CD4-positive, CD25-positive, alpha-beta regulatory T cell (primary cell): Measurements from ENCODE around the gene ZNF215. TPM values are rescaled to one million over a fixed set of nuclear protein-coding genes. Genes with fewer than 3 reads are reported as not detected.
"Not testable (repeated sequence)": the region's sequence is repeated elsewhere in the genome, so short reads cannot be mapped to it uniquely, and the experiment has no call there.

Experiments
- ATAC-seq, 2 donors: fragments of 150-1000 bp; cut with Tn5 transposase; one replicate each; pipeline ENCODE4 v1.10.0; 2021; ENCODE audit warnings: low read depth in 2 of 2, moderate number of reproducible peaks in 2 of 2, moderate library complexity in 1 of 2
- DNase-seq, 3 donors: peaks; one replicate each; pipeline versions ENCODE4 v3.0.0 to v3.0.0-alpha.2; 2012 to 2022; ENCODE audit warnings: mixed read lengths in 1 of 3
- H3K27ac ChIP-seq: one replicate; pipeline ENCODE4 v1.7.0; 2013; ENCODE audit warnings: mild to moderate bottlenecking, low read length; ENCODE audit not compliant: insufficient read depth, poor library complexity, severe bottlenecking
- H3K27me3 ChIP-seq: one replicate; pipeline ENCODE4 v1.7.0; 2013; ENCODE audit warnings: low read length; ENCODE audit not compliant: control insufficient read depth, insufficient read depth
- H3K36me3 ChIP-seq: one replicate; pipeline ENCODE4 v1.7.0; 2013; ENCODE audit warnings: mild to moderate bottlenecking, low read length, moderate library complexity; ENCODE audit not compliant: control insufficient read depth, insufficient read depth
- H3K4me1 ChIP-seq: 2 replicates; pipeline ENCODE4 v1.7.0; 2013; ENCODE audit warnings: mild to moderate bottlenecking, low read length; ENCODE audit not compliant: insufficient read depth, control insufficient read depth, poor library complexity, severe bottlenecking
- H3K4me3 ChIP-seq: one replicate; pipeline ENCODE4 v1.7.0; 2013; ENCODE audit warnings: low read depth, mild to moderate bottlenecking, low read length, moderate library complexity
- H3K9me3 ChIP-seq, 2 experiments: 1 replicate in 1 of 2; 2 replicates in 1 of 2; pipeline ENCODE4 v1.7.0; 2013; ENCODE audit warnings: low read length in 2 of 2, mild to moderate bottlenecking in 1 of 2, moderate library complexity in 1 of 2; ENCODE audit not compliant: control insufficient read depth in 2 of 2
- H3K27ac Mint-ChIP-seq, 3 donors: one replicate each; pipeline ENCODE4 v1.8.0; 2020 to 2022; ENCODE audit warnings: mild to moderate bottlenecking in 3 of 3, mixed read lengths in 3 of 3, moderate library complexity in 2 of 3
- H3K27me3 Mint-ChIP-seq: one replicate; pipeline ENCODE4 v1.8.0; 2022; ENCODE audit warnings: mild to moderate bottlenecking, mixed read lengths
- H3K36me3 Mint-ChIP-seq: one replicate; pipeline ENCODE4 v1.8.0; 2020; ENCODE audit warnings: mixed read lengths
- H3K4me1 Mint-ChIP-seq, 4 donors: one replicate each; pipeline ENCODE4 v1.8.0; 2020 to 2022; ENCODE audit warnings: mixed read lengths in 4 of 4, mild to moderate bottlenecking in 1 of 4
- H3K4me3 Mint-ChIP-seq, 4 donors: one replicate each; pipeline ENCODE4 v1.8.0; 2020 to 2022; ENCODE audit warnings: mild to moderate bottlenecking in 4 of 4, mixed read lengths in 4 of 4, moderate library complexity in 3 of 4
- H3K9me3 Mint-ChIP-seq, 7 donors: one replicate each; pipeline ENCODE4 v1.8.0; 2020 to 2022; ENCODE audit warnings: mixed read lengths in 7 of 7, mild to moderate bottlenecking in 3 of 7, moderate library complexity in 2 of 7
- polyA plus RNA-seq, 4 donors: library from polyadenylated mRNA; unstranded; fragments of 300-500 nt; fragmentation: Illumina TruSeq; gene quantifications; one replicate each; pipeline ENCODE4 v1.2.3, GENCODE V29; 2021
- total RNA-seq: library from RNA; stranded (reverse); gene quantifications from one replicate; pipeline ENCODE4 v1.2.3, GENCODE V29; 2022

Gene ZNF215
- total and polyA plus RNA-seq, 5 donors from 2014 or later: 0.15 to 0.23 TPM; not detected in 3

- no peak for ATAC-seq
- no peak overlapping the region for H3K4me3 Mint-ChIP-seq
- Histone ChIP-seq H3K27me3 (no peaks in the 10 kb centered on the region), H3K36me3 (no peaks in the 10 kb centered on the region), H3K27ac (no peak overlapping the region), H3K4me1 (no peaks in the 10 kb centered on the region), H3K4me3 (no peak overlapping the region), H3K9me3 (no peaks in the 10 kb centered on the region)
- H3K27me3 Mint-ChIP-seq: no peaks in the 10 kb centered on the region
- H3K9me3 Mint-ChIP-seq: no peaks in the 10 kb centered on the region
- H3K36me3 Mint-ChIP-seq: no peaks in the 10 kb centered on the region
- DNase-seq: no peak
- no peaks in the 10 kb centered on the region for H3K4me1 Mint-ChIP-seq
- H3K27ac Mint-ChIP-seq: no peak overlapping the region
Observed at GRCh38 chr11:6943131-6943530, 16.9 kb downstream of the ZNF215 start.

GRCh38 chr11:6954248-6954647 lies 28.0 kb downstream of the ZNF215 start:
- not testable (repeated sequence) for H3K9me3 Mint-ChIP-seq, ATAC-seq, H3K4me1 ChIP-seq, H3K4me1 Mint-ChIP-seq, H3K4me3 Mint-ChIP-seq, H3K27me3 Mint-ChIP-seq, H3K4me3 ChIP-seq, H3K36me3 Mint-ChIP-seq, H3K27ac Mint-ChIP-seq, H3K36me3 ChIP-seq, DNase-seq, H3K9me3 ChIP-seq, H3K27ac ChIP-seq, H3K27me3 ChIP-seq

DNA sequence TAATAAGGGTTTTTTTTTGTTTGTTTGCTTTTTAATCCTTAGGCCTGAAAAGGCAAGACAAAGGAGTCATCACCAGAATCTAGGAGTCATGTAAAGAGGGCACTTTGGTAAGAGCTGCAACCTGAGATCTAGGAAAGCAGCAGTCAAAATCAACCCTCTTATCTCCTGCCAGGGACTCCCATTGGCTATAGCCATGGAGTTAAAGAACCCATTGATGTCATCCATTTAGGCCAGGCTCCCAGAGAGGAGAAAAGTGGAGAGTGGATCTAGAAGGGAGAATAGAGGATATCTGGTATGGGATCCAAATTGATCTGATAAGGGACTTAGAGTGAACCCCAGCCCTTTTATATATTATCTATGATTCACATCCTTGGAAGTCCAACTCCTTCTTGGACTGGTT lies 35.9 kb downstream of the ZNF215 start:
- Mint-ChIP-seq H3K27me3 (no peaks in the 10 kb centered on the region), H3K4me3 (no peak overlapping the region), H3K4me1 (peaks cover 0 to under 1% (median 0%) of the 10 kb centered on the region in 4 donors), H3K9me3 (no peaks in the 10 kb centered on the region), H3K27ac (no peak overlapping the region), H3K36me3 (no peaks in the 10 kb centered on the region)
- Histone ChIP-seq H3K9me3 (no peaks in the 10 kb centered on the region), H3K36me3 (no peaks in the 10 kb centered on the region), H3K27me3 (peaks cover 3% of the 10 kb centered on the region), H3K4me3 (no peak overlapping the region), H3K4me1 (no peaks in the 10 kb centered on the region), H3K27ac (no peak overlapping the region)
- DNase-seq: no peak
- no peak for ATAC-seq

DNA sequence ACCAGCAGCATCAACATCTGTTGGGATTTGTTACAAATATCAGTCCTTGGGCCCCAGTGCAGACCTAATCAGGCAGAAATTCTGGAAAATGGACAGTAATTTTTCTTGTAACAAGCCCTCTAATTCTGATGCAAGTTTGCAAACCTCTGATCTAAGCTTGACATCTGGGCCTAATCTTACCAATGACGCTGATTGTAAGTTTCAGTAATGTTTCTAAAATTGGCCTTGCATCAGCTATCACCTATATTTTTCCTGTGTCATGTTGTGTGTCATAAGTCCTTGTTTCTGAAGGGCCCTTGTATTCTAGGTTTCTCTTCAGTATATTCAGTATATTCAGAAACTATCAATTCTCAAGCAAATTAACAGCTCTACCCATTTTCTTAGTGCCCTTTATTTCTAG lies 36.4 kb downstream of the ZNF215 start:
- DNase-seq (no peak), ATAC-seq (no peak)
- Mint-ChIP-seq H3K4me3 (no peak overlapping the region), H3K27ac (no peak overlapping the region), H3K36me3 (no peaks in the 10 kb centered on the region), H3K9me3 (peaks cover 0 to 1% (median 0%) of the 10 kb centered on the region in 7 donors), H3K27me3 (no peaks in the 10 kb centered on the region), H3K4me1 (peaks cover 0 to 5% (median 0%) of the 10 kb centered on the region in 4 donors)
- H3K27ac ChIP-seq: no peak overlapping the region
- H3K36me3 ChIP-seq: no peaks in the 10 kb centered on the region
- H3K4me3 ChIP-seq: no peak overlapping the region
- no peaks in the 10 kb centered on the region for H3K9me3 ChIP-seq
- H3K4me1 ChIP-seq: no peaks in the 10 kb centered on the region
- H3K27me3 ChIP-seq: peaks cover 3% of the 10 kb centered on the region

DNA sequence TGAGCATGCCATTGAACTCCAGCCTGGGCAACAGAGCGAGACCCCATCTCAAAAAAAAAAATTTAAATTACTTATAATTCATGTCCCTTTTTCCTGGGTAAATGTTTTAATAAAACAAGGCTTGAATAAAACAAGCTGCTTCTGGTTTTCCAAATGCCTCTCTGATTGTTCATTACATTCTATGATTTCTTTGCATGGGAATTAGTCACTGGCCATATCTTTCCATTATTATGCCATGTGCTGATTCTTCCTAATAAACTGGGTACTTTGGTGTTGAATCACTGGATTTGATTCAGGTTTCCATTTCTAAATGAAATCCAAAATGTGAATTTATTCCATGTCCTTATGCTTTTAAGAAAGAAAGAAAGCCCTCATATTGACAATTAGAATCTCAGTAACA lies 42.6 kb downstream of the ZNF215 start:
- Histone ChIP-seq H3K9me3 (peaks cover 0 to 2% of the 10 kb centered on the region in 2 experiments), H3K27me3 (no peaks in the 10 kb centered on the region), H3K27ac (no peak overlapping the region), H3K4me1 (no peaks in the 10 kb centered on the region), H3K36me3 (no peaks in the 10 kb centered on the region), H3K4me3 (no peak overlapping the region)
- Mint-ChIP-seq H3K27me3 (no peaks in the 10 kb centered on the region), H3K4me3 (no peak overlapping the region), H3K36me3 (no peaks in the 10 kb centered on the region), H3K27ac (no peak overlapping the region), H3K9me3 (peaks cover 0 to 4% (median 0%) of the 10 kb centered on the region in 7 donors), H3K4me1 (peaks cover 0 to 5% (median 0%) of the 10 kb centered on the region in 4 donors)
- ATAC-seq: no peak
- DNase-seq: no peak

GRCh38 chr11:6969854-6970253 lies 43.6 kb downstream of the ZNF215 start:
- H3K9me3 Mint-ChIP-seq, H3K4me3 Mint-ChIP-seq, H3K27me3 Mint-ChIP-seq, H3K36me3 Mint-ChIP-seq, H3K36me3 ChIP-seq, H3K4me1 ChIP-seq, ATAC-seq, H3K4me1 Mint-ChIP-seq, H3K27me3 ChIP-seq, H3K4me3 ChIP-seq, H3K9me3 ChIP-seq, H3K27ac Mint-ChIP-seq, DNase-seq, H3K27ac ChIP-seq: not testable (repeated sequence)

DNA sequence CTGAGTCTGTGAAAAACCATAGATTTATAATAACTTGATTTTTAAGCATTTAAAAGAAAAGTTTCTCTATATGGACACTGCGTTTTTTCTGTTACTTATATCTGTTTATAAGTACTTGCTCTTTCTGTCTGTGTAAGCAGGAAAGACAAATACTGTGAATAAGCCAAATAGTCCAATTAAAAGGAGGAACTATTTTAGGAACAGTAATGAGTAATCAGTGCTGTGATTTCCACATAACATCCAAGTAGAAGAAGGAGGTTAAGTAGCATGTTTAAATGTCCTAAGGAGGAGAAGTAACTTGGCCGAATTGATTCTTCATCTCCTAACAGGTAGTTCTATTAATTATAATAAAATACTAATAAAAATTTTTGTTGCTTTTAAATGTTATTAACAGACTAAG lies 53.1 kb downstream of the ZNF215 start:
- no peaks in the 10 kb centered on the region for H3K4me1 ChIP-seq
- DNase-seq: no peak
- no peak for ATAC-seq
- Mint-ChIP-seq H3K4me3 (no peak overlapping the region), H3K36me3 (no peaks in the 10 kb centered on the region), H3K27ac (no peak overlapping the region), H3K4me1 (no peaks in the 10 kb centered on the region), H3K27me3 (peaks cover 9% of the 10 kb centered on the region), H3K9me3 (peaks cover 0 to 2% (median 0%) of the 10 kb centered on the region in 7 donors)
- no peaks in the 10 kb centered on the region for H3K36me3 ChIP-seq
- H3K27me3 ChIP-seq: no peaks in the 10 kb centered on the region
- H3K9me3 ChIP-seq: no peaks in the 10 kb centered on the region
- no peak overlapping the region for H3K27ac ChIP-seq
- no peak overlapping the region for H3K4me3 ChIP-seq

DNA sequence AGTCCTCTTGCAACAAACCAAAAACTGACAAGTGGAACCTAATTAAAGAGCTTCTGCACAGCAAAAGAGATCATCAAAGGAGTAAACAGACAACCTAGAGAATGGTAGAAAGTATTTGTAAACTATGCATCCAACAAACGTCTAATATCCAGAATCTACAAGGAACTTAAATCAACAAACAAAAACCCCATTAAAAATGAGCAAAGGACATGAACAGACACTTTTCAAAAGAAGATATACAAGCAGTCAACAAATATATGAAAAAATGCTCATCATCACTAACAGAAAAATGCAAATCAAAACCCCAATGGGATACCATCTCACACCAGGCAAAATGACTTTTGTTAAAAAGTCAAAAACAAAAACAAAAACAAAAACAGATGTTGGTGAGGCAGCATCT lies 60.3 kb downstream of the ZNF215 start:
- no peak for ATAC-seq
- Mint-ChIP-seq H3K4me1 (no peaks in the 10 kb centered on the region), H3K27ac (no peak overlapping the region)

More for the DNA sequence above, 60.3 kb downstream of the ZNF215 start:
- H3K36me3 Mint-ChIP-seq: no peaks in the 10 kb centered on the region
- H3K27me3 ChIP-seq: no peaks in the 10 kb centered on the region
- peaks cover 0 to 5% (median 0%) of the 10 kb centered on the region in 7 donors for H3K9me3 Mint-ChIP-seq
- H3K36me3 ChIP-seq: no peaks in the 10 kb centered on the region
- H3K9me3 ChIP-seq: no peaks in the 10 kb centered on the region
- no peaks in the 10 kb centered on the region for H3K4me1 ChIP-seq
- no peak overlapping the region for H3K4me3 Mint-ChIP-seq
- no peaks in the 10 kb centered on the region for H3K27me3 Mint-ChIP-seq
- no peak overlapping the region for H3K4me3 ChIP-seq
- DNase-seq: no peak
- no peak overlapping the region for H3K27ac ChIP-seq
